GM23338 (cell line): ENCODE results near the gene MAP1B. TPM values are rescaled to one million over a fixed set of nuclear protein-coding genes. Genes with fewer than 3 reads are reported as not detected.

Source experiments
- ATAC-seq: fragments of 200-7000 bp; cut with Tn5 transposase; 3 replicates; pipeline ENCODE4 v1.9.1; 2020
- DNase-seq: peaks from one replicate; pipeline ENCODE4 v3.0.0-alpha.2; 2015; ENCODE audit warnings: low spot score
- H2AFZ ChIP-seq: fragments of 200-600 bp; sonication (generic); 2 replicates; pipeline ENCODE4 v1.8.0; 2016; ENCODE audit warnings: antibody characterized with exemption, mild to moderate bottlenecking, moderate library complexity
- H3F3A ChIP-seq: fragments of 200-600 bp; sonication (generic); replicated peaks from 2 replicates; pipeline ENCODE4 v1.8.0; 2017; ENCODE audit warnings: antibody characterized with exemption, mixed run types, low read depth
- H3K27ac ChIP-seq: fragments of 200-600 bp; sonication (generic); 2 replicates; pipeline ENCODE4 v1.6.1; 2016; ENCODE audit warnings: low read depth
- H3K27me3 ChIP-seq: fragments of 200-600 bp; sonication (generic); 2 replicates; pipeline ENCODE4 v1.8.0; 2016; ENCODE audit warnings: mild to moderate bottlenecking, mixed run types, moderate library complexity; ENCODE audit not compliant: insufficient read depth
- H3K36me3 ChIP-seq: fragments of 200-600 bp; sonication (generic); 2 replicates; pipeline ENCODE4 v1.8.0; 2016; ENCODE audit warnings: mild to moderate bottlenecking; ENCODE audit not compliant: insufficient read depth
- H3K4me1 ChIP-seq: fragments of 200-600 bp; sonication (generic); 2 replicates; pipeline ENCODE4 v1.8.0; 2016; ENCODE audit warnings: mild to moderate bottlenecking, moderate library complexity; ENCODE audit not compliant: insufficient read depth
- H3K4me2 ChIP-seq: fragments of 200-600 bp; sonication (generic); 2 replicates; pipeline ENCODE4 v1.7.1; 2017; ENCODE audit warnings: mixed run types
- H3K4me3 ChIP-seq: fragments of 200-600 bp; sonication (generic); 2 replicates; pipeline ENCODE4 v1.6.1; 2016; ENCODE audit warnings: mixed run types
- H3K79me2 ChIP-seq: fragments of 200-600 bp; sonication (generic); replicated peaks from 2 replicates; pipeline ENCODE4 v1.8.0; 2017; ENCODE audit warnings: mild to moderate bottlenecking; ENCODE audit not compliant: insufficient read depth
- H3K9me2 ChIP-seq: fragments of 200-600 bp; sonication (generic); 2 replicates; pipeline ENCODE4 v1.8.0; 2017; ENCODE audit not compliant: insufficient read depth
- H4K20me1 ChIP-seq: fragments of 200-600 bp; sonication (generic); replicated peaks from 2 replicates; pipeline ENCODE4 v1.8.0; 2017; ENCODE audit warnings: mild to moderate bottlenecking; ENCODE audit not compliant: insufficient read depth
- H3K27ac Mint-ChIP-seq: 2 replicates; pipeline ENCODE4 v1.8.0; 2020; ENCODE audit warnings: inconsistent platforms, mild to moderate bottlenecking, moderate library complexity, mixed read lengths
- H3K27me3 Mint-ChIP-seq: 3 replicates; pipeline ENCODE4 v1.8.0; 2022; ENCODE audit warnings: low read depth, mild to moderate bottlenecking, moderate library complexity, mixed read lengths, inconsistent platforms; ENCODE audit not compliant: insufficient read depth, poor library complexity
- H3K36me3 Mint-ChIP-seq: 3 replicates; pipeline ENCODE4 v1.8.0; 2021; ENCODE audit warnings: low read depth, mild to moderate bottlenecking, inconsistent platforms, moderate library complexity, mixed read lengths
- H3K4me1 Mint-ChIP-seq: 3 replicates; pipeline ENCODE4 v1.8.0; 2020; ENCODE audit warnings: mild to moderate bottlenecking, inconsistent platforms, mixed read lengths
- H3K4me3 Mint-ChIP-seq: 3 replicates; pipeline ENCODE4 v1.8.0; 2021; ENCODE audit warnings: moderate library complexity, mild to moderate bottlenecking, inconsistent platforms, mixed read lengths
- H3K9me3 Mint-ChIP-seq: 3 replicates; pipeline ENCODE4 v1.8.0; 2020; ENCODE audit warnings: moderate library complexity, mild to moderate bottlenecking, inconsistent platforms, mixed read lengths
- CREB1 ChIP-seq: fragments of 250-450 bp; sonication (Bioruptor Pico); IDR thresholded peaks from 2 replicates; pipeline ENCODE4 v1.5.0; 2020; ENCODE audit warnings: low read depth, mild to moderate bottlenecking, moderate library complexity
- CTCF ChIP-seq, 2 experiments: fragments of 200-600 bp in 1 of 2; sonication (generic) in 1 of 2; conservative IDR thresholded peaks; 2 replicates each; pipeline versions ENCODE4 v1.5.1 to v1.6.1; 2016 to 2017; ENCODE audit warnings: antibody characterized with exemption in 2 of 2, low read depth in 2 of 2, mild to moderate bottlenecking in 2 of 2, moderate library complexity in 1 of 2
- ETS1 ChIP-seq: IDR thresholded peaks from 2 replicates; pipeline ENCODE4 v1.6.1; 2016; ENCODE audit warnings: antibody characterized with exemption
- EZH2 ChIP-seq: fragments of 200-600 bp; sonication (generic); IDR thresholded peaks from one replicate; pipeline ENCODE4 v1.8.0; 2017; ENCODE audit warnings: antibody characterized with exemption, mild to moderate bottlenecking, low read depth; ENCODE audit not compliant: unreplicated experiment
- EZH2phosphoT487 ChIP-seq: fragments of 200-600 bp; sonication (generic); IDR thresholded peaks from one replicate; pipeline ENCODE4 v1.8.1; 2018; ENCODE audit warnings: antibody characterized with exemption; ENCODE audit not compliant: unreplicated experiment
- JUNB ChIP-seq: IDR thresholded peaks from one replicate; pipeline ENCODE4 v1.6.1; 2016; ENCODE audit warnings: antibody characterized with exemption; ENCODE audit not compliant: unreplicated experiment
- POLR2AphosphoS5 ChIP-seq: IDR thresholded peaks from 2 replicates; pipeline ENCODE4 v1.6.1; 2016; ENCODE audit warnings: antibody characterized with exemption, low read depth
- REST ChIP-seq: IDR thresholded peaks from one replicate; pipeline ENCODE4 v1.6.1; 2018; ENCODE audit warnings: antibody characterized with exemption; ENCODE audit not compliant: unreplicated experiment
- ZNF114 ChIP-seq: fragments of 250-450 bp; sonication (Bioruptor Pico); IDR thresholded peaks from 2 replicates; pipeline ENCODE4 v1.5.0; 2020; ENCODE audit warnings: mild to moderate bottlenecking, moderate library complexity
- ZNF331 ChIP-seq: fragments of 250-450 bp; sonication (Bioruptor Pico); IDR thresholded peaks from 2 replicates; pipeline ENCODE4 v1.5.0; 2020; ENCODE audit warnings: low read depth, mild to moderate bottlenecking, moderate library complexity
- polyA plus RNA-seq: library from polyadenylated mRNA; unstranded; fragments of >200 nt; fragmentation: Nextera tagmentation; extraction: Ambion mirVana; gene quantifications from 2 replicates; pipeline ENCODE4 v1.2.1, GENCODE V29; 2016
- total RNA-seq: library from RNA; depleted of rRNA; stranded (reverse); fragments of >200 nt; shearing (Covaris generic); gene quantifications from 2 replicates; pipeline ENCODE4 v1.2.3, GENCODE V29; 2014

MAP1B gene
- total and polyA plus RNA-seq, 2 experiments from 2014 or later = 148 to 263 TPM

- no peak for ATAC-seq
- no peak overlapping the region for H3K27ac Mint-ChIP-seq
- peaks cover 26% of the 10 kb centered on the region for H3K4me1 Mint-ChIP-seq
- no peaks in the 10 kb centered on the region for H3K36me3 Mint-ChIP-seq
- DNase-seq = no peak
- Histone ChIP-seq H3K4me1 (peaks cover 19% of the 10 kb centered on the region), H3K79me2 (no peaks in the 10 kb centered on the region), H2AFZ (no peak overlapping the region), H3K9me2 (peaks cover 10% of the 10 kb centered on the region), H4K20me1 (no peaks in the 10 kb centered on the region), H3F3A (no peaks in the 10 kb centered on the region), H3K4me3 (no peak overlapping the region), H3K36me3 (no peaks in the 10 kb centered on the region), H3K27ac (no peak overlapping the region), H3K4me2 (no peak overlapping the region), H3K27me3 (no peaks in the 10 kb centered on the region)
- H3K4me3 Mint-ChIP-seq = no peak overlapping the region
- TF ChIP-seq JUNB = no peak
- no peak for TF ChIP-seq ETS1
- TF ChIP-seq POLR2AphosphoS5 = no peak
- no peak for TF ChIP-seq CTCF (conservative IDR thresholded peaks at IDR 0.05; ENCODE audit: low read depth in 2 of 2)
- no peak for TF ChIP-seq ZNF114 (CRISPR knock-in tag)
- no peak for TF ChIP-seq REST
- no peak for TF ChIP-seq CREB1
- TF ChIP-seq EZH2 = no peak
- TF ChIP-seq ZNF331 (CRISPR knock-in tag) = no peak
- no peak for TF ChIP-seq EZH2phosphoT487
- no peaks in the 10 kb centered on the region for H3K9me3 Mint-ChIP-seq
- H3K27me3 Mint-ChIP-seq = peaks cover 7% of the 10 kb centered on the region
These were observed 31.8 kb upstream of the MAP1B start for GRCh38 chr5:72075461-72075860.
